NCI-H2227 (cell line): ENCODE results near the gene EIF2S3B.
"Not testable (repeated sequence)": the region's sequence is repeated elsewhere in the genome, so short reads cannot be mapped to it uniquely, and the experiment has no call there.

ENCODE experiments used
- DNase-seq: peaks from one replicate; lab custom pipeline; 2025; ENCODE audit not compliant: unreplicated experiment; lab: John Stamatoyannopoulos, UW

Gene EIF2S3B

GRCh38 chr12:10505620-10506019 lies at the start of gene EIF2S3B:
Gene EIF2S3B (plus strand): TSS chr12:10505890. CDS start chr12:10505903, 13 bp downstream.
- no peak for DNase-seq

- no peak for DNase-seq
Observed at GRCh38 chr12:10456856-10457255, 48.8 kb upstream of the EIF2S3B start.

GRCh38 chr12:10457760-10458159 lies 47.9 kb upstream of the EIF2S3B start:
- DNase-seq = no peak

- no peak for DNase-seq
Observed at GRCh38 chr12:10466311-10466710, 39.4 kb upstream of the EIF2S3B start.

- DNase-seq = no peak
Observed at GRCh38 chr12:10469701-10470100, 36.0 kb upstream of the EIF2S3B start.

GRCh38 chr12:10472808-10473207 lies 32.9 kb upstream of the EIF2S3B start:
- DNase-seq = not testable (repeated sequence)

- DNase-seq = not testable (repeated sequence)
Observed at GRCh38 chr12:10481901-10482300, 23.8 kb upstream of the EIF2S3B start.

GRCh38 chr12:10487328-10487727 lies 18.4 kb upstream of the EIF2S3B start:
- DNase-seq = not testable (repeated sequence)

DNA sequence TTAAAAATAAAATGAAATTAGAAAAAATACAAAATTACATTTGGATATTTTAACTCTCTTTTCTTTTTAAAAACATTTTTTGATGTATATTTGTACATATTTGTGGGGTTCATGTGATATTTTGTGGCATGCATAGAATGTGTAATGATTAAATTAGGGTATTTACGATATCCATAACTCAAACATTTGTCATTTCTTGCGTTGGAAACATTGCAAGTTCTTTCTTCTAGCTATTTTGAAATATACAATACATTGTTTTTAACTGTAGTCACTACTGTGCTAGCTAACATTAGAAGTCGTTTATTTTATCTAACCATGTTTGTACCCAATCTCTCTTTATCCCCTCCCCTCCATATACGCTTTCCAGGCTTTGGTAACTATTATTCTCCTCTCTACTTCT lies 13.9 kb upstream of the EIF2S3B start:
- DNase-seq = no peak

GRCh38 chr12:10497602-10498001 lies 8.1 kb upstream of the EIF2S3B start:
- no peak for DNase-seq

- DNase-seq = no peak
Observed at GRCh38 chr12:10498042-10498441, 7.6 kb upstream of the EIF2S3B start.

DNA sequence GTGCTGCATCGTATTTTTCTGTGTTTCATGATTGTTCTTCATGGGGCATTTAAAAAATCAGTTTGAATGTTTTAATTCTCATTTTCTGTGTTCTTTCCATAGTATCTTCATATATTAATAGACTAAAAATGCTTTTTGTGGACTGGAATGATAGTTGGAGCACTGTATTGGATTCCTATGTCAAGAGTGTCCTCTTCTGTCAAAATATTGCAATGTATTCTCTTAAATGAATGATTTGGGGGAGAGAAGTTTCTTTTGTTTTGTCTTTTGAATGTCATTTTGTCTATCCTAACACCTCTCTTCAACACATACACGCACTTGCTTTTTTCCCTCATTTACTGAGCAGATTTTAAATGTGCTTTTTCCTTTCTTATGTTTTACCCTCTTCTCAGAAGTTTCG lies 4.7 kb upstream of the EIF2S3B start:
- no peak for DNase-seq

GRCh38 chr12:10503460-10503859 lies 2.2 kb upstream of the EIF2S3B start:
- no peak for DNase-seq

DNA sequence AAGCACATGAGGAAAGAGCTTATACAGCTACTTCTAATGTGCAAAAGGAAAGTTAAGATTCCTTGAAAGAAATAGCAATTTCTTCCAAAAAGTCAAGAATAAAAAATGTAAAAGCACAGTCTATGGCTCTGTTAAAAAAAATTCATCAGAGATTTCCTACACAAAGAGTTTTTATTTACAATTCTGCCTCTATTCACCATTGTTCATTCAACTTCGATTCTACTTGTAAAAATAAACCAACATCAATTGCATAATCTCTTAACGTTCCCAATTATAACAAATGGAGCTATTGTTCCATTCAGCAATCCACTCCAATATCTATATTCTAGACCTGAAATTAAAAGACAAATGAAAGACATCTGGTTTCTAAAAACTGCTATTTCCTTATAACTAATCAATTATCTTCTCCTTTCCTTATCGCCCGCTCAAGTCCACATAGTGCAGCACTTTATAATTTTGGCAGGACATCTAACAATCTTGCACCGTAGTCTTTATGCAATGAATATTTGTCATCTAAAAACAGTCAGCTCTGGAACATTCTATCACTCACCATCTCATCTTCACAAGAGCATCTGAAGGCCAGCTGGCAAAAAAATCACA lies 6.2 kb downstream of the EIF2S3B start:
- no peak for DNase-seq

- DNase-seq = no peak
Observed at GRCh38 chr12:10512798-10513197, 7.1 kb downstream of the EIF2S3B start.

- no peak for DNase-seq
Observed at GRCh38 chr12:10521555-10521954, 15.9 kb downstream of the EIF2S3B start.

- DNase-seq = no peak
Observed at GRCh38 chr12:10528174-10528953, 22.7 kb downstream of the EIF2S3B start.

- DNase-seq = no peak
Observed at GRCh38 chr12:10529603-10530002, 23.9 kb downstream of the EIF2S3B start.

GRCh38 chr12:10537721-10538120 lies 32.0 kb downstream of the EIF2S3B start:
- no peak for DNase-seq

GRCh38 chr12:10540776-10541205 lies 35.1 kb downstream of the EIF2S3B start:
- no peak for DNase-seq

- DNase-seq = no peak
Observed at GRCh38 chr12:10543499-10543898, 37.8 kb downstream of the EIF2S3B start.

GRCh38 chr12:10551375-10551774 lies 45.7 kb downstream of the EIF2S3B start:
- DNase-seq = no peak

DNA sequence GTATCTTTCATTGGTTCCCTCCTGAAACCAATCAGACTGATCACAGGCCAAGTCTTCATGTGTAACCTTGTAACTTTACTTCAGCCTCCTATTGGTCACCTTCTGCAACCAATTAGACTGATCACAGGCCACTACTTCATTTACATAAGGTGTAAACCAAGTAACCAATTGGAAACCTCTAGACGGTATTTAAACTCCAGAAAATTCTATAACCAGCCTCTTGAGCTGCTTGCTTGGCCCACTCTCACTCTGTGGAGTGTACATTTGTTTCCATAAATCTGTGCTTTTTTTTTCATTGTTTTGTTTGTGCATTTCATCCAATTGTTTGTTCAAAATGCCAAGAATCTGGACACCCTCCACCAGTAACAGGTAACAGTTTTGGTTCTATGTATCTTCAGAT lies 47.5 kb downstream of the EIF2S3B start:
- no peak for DNase-seq
